ENCODE results near the gene EPB41L1. TPM values are rescaled to one million over a fixed set of nuclear protein-coding genes. Genes with fewer than 3 reads are reported as not detected.

EPB41L1 gene
- total RNA-seq, 1 donor from 2014 or later = 2.1 TPM

DNA sequence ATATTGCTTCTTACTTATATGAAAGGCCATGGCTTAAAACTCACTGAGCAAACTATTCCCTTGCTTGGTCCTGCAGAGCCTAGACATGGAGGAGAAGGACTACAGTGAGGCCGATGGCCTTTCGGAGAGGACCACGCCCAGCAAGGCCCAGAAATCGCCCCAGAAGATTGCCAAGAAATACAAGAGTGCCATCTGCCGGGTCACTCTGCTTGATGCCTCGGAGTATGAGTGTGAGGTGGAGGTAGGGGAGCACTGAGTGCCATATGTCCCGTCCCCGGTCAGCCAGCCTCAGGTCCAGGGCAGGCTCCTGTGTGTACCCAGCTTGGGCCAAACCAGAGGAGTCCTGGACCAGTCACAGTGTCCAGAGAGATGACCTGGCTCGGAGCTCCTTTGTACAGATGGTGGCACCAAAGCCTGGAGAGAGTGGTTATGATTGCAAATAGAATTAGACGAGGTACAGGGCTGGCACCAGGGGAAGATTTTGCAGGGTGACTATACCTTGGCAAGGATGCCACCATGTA lies 21.0 kb downstream of the EPB41L1 start:
- no peak overlapping the region for H3K4me3 ChIP-seq (ENCODE audit: low read depth, low read length)
- H3K27me3 ChIP-seq (ENCODE audit: control insufficient read depth, insufficient read depth, low read length) = no peaks in the 10 kb centered on the region
- TF ChIP-seq, protein P1, sequence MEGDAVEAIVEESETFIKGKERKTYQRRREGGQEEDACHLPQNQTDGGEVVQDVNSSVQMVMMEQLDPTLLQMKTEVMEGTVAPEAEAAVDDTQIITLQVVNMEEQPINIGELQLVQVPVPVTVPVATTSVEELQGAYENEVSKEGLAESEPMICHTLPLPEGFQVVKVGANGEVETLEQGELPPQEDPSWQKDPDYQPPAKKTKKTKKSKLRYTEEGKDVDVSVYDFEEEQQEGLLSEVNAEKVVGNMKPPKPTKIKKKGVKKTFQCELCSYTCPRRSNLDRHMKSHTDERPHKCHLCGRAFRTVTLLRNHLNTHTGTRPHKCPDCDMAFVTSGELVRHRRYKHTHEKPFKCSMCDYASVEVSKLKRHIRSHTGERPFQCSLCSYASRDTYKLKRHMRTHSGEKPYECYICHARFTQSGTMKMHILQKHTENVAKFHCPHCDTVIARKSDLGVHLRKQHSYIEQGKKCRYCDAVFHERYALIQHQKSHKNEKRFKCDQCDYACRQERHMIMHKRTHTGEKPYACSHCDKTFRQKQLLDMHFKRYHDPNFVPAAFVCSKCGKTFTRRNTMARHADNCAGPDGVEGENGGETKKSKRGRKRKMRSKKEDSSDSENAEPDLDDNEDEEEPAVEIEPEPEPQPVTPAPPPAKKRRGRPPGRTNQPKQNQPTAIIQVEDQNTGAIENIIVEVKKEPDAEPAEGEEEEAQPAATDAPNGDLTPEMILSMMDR (IDR thresholded peaks at IDR 0.05; ENCODE audit: insufficient read depth, low read length, severe bottlenecking) = no peak
- DNase-seq (ENCODE audit: low read depth) (no peak), FAIRE-seq (no peak)
- H3K36me3 ChIP-seq (ENCODE audit: control insufficient read depth, insufficient read depth, low read length) = no peaks in the 10 kb centered on the region

DNA sequence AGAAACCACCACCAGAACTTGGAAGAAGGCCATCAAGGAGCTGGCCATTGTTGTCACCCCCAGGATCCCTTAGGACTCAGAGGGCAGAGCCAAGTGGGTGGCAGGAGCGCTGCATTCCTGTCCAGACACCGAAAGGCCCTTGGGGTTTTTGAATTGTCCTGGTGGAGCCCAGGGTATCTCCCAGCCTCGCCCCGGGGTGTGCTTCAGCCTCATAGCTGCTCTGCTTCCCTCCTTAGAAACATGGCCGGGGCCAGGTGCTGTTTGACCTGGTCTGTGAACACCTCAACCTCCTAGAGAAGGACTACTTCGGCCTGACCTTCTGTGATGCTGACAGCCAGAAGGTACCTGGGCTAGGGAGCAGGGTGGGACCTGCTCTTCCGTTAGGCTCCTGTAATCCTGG lies 23.2 kb downstream of the EPB41L1 start:
- TF ChIP-seq, protein P1 (IDR thresholded peaks at IDR 0.05; ENCODE audit: insufficient read depth, low read length, severe bottlenecking) = no peak
- Histone ChIP-seq H3K36me3 (ENCODE audit: control insufficient read depth, insufficient read depth, low read length) (no peaks in the 10 kb centered on the region), H3K27me3 (ENCODE audit: control insufficient read depth, insufficient read depth, low read length) (no peaks in the 10 kb centered on the region), H3K4me3 (ENCODE audit: low read depth, low read length) (no peak overlapping the region)
- DNase-seq (ENCODE audit: low read depth) (no peak), FAIRE-seq (no peak)

DNA sequence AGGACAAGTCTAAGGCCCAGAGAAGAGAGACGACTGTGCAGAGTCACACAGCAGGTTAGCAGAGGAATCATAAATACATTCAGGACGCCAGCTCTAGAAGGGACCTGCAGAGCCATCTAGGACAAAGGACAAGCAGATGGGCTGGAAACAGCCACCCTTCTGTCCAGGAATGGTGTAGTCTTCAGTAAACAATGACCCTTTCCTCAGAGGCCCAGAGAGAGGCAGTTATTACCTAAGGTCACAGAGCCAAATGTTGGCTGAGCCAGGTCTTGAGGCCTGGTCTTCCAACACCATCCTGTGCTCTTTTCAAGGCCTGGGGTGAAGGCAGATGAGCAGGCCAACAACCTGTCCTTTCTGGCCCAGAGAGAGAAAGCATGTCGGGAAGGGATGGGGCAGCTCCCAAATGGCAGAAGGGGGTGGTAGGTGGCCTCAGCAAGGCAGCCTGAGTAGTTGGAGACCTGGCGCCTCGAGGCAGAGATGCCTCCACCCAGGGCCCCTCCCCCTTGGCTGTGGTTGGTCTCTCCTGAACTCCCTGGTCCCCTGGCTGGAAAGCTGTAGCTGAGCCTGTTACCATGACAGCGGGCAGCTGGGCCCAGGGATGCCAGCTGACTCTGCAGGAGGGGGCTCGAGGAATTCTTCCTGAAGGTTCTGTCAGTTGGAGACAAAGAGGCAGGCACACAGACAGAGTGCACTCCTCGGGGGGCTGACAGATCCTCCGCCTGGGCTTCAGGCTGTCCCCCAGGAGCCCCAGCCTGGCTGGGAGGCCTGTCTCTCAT lies 24.8 kb downstream of the EPB41L1 start:
- DNase-seq (ENCODE audit: low read depth) (no peak), FAIRE-seq (no peak)
- no peaks in the 10 kb centered on the region for H3K27me3 ChIP-seq (ENCODE audit: control insufficient read depth, insufficient read depth, low read length)
- no peaks in the 10 kb centered on the region for H3K36me3 ChIP-seq (ENCODE audit: control insufficient read depth, insufficient read depth, low read length)
- TF ChIP-seq, protein P1 (IDR thresholded peaks at IDR 0.05; ENCODE audit: insufficient read depth, low read length, severe bottlenecking) = no peak
- no peak overlapping the region for H3K4me3 ChIP-seq (ENCODE audit: low read depth, low read length)

DNA sequence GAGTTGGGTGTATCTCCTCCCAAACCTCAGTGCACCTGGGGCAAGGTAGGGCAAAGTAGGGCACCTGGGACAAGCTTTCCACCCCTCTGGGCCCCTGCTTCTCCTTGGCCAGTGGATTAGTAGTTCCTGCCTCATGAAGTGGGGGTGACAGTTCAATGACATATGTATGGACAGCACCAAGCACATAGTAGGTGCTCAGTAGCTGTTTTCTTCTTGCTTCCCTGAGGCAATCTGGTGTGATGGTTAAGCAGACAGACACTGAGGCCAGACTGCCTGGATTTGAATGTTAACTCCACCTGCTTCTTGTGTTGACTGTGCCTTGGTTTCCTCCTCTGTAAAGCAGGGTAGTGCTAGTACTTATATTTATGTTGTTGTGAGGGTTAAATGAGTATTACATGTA lies 25.8 kb downstream of the EPB41L1 start:
- TF ChIP-seq, protein P1 (IDR thresholded peaks at IDR 0.05; ENCODE audit: insufficient read depth, low read length, severe bottlenecking) = no peak
- DNase-seq (ENCODE audit: low read depth) = no peak
- Histone ChIP-seq H3K4me3 (ENCODE audit: low read depth, low read length) (no peak overlapping the region), H3K36me3 (ENCODE audit: control insufficient read depth, insufficient read depth, low read length) (no peaks in the 10 kb centered on the region), H3K27me3 (ENCODE audit: control insufficient read depth, insufficient read depth, low read length) (no peaks in the 10 kb centered on the region)
- FAIRE-seq = no peak

DNA sequence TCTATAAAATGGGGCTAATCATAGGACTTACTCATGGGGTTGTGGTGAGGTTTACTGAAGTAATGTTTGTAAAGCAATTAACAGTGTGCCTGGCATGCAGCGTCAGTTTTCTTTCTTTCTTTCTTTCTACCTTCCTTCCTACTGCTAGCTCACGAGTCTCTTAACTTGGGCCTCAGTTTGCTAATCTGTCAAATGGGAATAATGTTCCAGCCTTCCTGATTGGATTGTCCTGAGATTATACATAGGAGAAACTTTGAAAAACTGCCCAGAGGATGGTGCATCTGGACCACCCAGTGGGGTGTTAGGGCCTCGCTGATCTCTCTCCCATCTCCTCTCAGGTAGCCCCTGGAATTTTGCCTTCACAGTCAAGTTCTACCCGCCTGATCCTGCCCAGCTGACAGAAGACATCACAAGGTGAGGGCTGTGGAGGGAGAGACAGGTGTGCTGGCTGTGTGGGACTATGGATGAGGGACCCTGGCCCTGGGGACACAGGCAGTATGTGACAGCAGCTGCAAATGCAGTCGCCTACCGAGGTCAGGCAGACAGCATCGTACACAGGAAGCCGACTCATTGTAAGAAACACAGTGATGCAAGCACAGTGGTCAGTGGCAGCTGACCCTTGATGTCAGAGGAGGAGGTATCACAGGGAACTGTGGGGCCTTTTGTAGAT lies 27.5 kb downstream of the EPB41L1 start:
- no peak for FAIRE-seq
- no peak for DNase-seq (ENCODE audit: low read depth)
- Histone ChIP-seq H3K27me3 (ENCODE audit: control insufficient read depth, insufficient read depth, low read length) (no peaks in the 10 kb centered on the region), H3K36me3 (ENCODE audit: control insufficient read depth, insufficient read depth, low read length) (no peaks in the 10 kb centered on the region), H3K4me3 (ENCODE audit: low read depth, low read length) (no peak overlapping the region)
- TF ChIP-seq, protein P1 (IDR thresholded peaks at IDR 0.05; ENCODE audit: insufficient read depth, low read length, severe bottlenecking) = no peak
